SK-N-SH (cell line): ENCODE data around the gene VAMP8.

Source experiments
- CHD2 ChIP-seq: fragments of 150-350 bp; IDR thresholded peaks from 2 replicates; pipeline ENCODE4 v1.6.1; 2018; ENCODE audit warnings: low read length; ENCODE audit not compliant: partially characterized antibody
- ELF1 ChIP-seq: IDR thresholded peaks from 2 replicates; pipeline ENCODE4 v1.4.0; 2012
- EZH2phosphoT487 ChIP-seq: fragments of 200-600 bp; sonication (generic); IDR thresholded peaks from 2 replicates; pipeline ENCODE4 v1.6.1; 2017; ENCODE audit warnings: low read depth, mixed run types, mild to moderate bottlenecking, antibody characterized with exemption, moderate library complexity, borderline replicate concordance
- RCOR1 ChIP-seq: fragments of 150-350 bp; IDR thresholded peaks from 2 replicates; pipeline ENCODE4 v1.6.1; 2017; ENCODE audit warnings: antibody characterized with exemption, low read length
- SMC3 ChIP-seq: IDR thresholded peaks from 2 replicates; pipeline ENCODE4 v1.6.1; 2012; ENCODE audit warnings: low read depth, low read length, improper control_type of control experiment
- YY1 ChIP-seq: IDR thresholded peaks from 2 replicates; pipeline ENCODE4 v1.4.0; 2012; ENCODE audit warnings: low read depth, mild to moderate bottlenecking
- TF ChIP-seq, protein P1 (sequence below): IDR thresholded peaks from 2 replicates; pipeline ENCODE4 v1.6.1; 2012; ENCODE audit warnings: mild to moderate bottlenecking, low read depth, low read length, moderate library complexity
- TF ChIP-seq, protein P2 (sequence below): fragments of 200-600 bp; sonication (generic); IDR thresholded peaks from 2 replicates; pipeline ENCODE4 v1.6.1; 2017; ENCODE audit warnings: antibody characterized with exemption, mild to moderate bottlenecking, moderate library complexity
- TF ChIP-seq, protein P3 (sequence below): IDR thresholded peaks from 2 replicates; pipeline ENCODE4 v1.4.0; 2012; ENCODE audit warnings: low read depth

DNA sequence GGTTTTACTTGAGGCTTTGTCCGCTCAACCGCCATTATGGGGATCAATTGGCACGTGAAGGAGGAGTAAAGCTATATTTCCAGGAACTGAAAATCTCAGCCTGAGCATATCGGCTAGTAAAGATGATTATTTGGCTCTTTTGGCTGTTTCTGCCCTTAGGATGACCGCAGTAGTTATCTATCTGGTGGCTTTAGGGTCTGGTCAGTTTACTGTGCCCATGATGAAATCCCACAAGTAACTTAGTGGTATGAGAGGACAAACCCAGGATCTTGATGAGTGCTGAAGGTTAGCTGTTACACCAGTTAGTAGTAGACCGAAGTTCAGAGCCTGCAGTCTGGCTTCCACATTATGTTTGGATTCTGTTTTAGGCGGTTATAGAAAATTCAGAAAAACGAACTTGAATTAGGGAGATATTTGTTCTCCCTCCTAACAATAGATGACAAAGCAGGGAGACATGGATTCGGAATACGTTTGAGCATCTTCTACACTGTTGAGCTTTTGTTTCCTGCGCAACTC, 37.2 kb upstream of the VAMP8 start:
- TF ChIP-seq, protein P1, sequence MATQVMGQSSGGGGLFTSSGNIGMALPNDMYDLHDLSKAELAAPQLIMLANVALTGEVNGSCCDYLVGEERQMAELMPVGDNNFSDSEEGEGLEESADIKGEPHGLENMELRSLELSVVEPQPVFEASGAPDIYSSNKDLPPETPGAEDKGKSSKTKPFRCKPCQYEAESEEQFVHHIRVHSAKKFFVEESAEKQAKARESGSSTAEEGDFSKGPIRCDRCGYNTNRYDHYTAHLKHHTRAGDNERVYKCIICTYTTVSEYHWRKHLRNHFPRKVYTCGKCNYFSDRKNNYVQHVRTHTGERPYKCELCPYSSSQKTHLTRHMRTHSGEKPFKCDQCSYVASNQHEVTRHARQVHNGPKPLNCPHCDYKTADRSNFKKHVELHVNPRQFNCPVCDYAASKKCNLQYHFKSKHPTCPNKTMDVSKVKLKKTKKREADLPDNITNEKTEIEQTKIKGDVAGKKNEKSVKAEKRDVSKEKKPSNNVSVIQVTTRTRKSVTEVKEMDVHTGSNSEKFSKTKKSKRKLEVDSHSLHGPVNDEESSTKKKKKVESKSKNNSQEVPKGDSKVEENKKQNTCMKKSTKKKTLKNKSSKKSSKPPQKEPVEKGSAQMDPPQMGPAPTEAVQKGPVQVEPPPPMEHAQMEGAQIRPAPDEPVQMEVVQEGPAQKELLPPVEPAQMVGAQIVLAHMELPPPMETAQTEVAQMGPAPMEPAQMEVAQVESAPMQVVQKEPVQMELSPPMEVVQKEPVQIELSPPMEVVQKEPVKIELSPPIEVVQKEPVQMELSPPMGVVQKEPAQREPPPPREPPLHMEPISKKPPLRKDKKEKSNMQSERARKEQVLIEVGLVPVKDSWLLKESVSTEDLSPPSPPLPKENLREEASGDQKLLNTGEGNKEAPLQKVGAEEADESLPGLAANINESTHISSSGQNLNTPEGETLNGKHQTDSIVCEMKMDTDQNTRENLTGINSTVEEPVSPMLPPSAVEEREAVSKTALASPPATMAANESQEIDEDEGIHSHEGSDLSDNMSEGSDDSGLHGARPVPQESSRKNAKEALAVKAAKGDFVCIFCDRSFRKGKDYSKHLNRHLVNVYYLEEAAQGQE, result no peak
- TF ChIP-seq, protein P2, sequence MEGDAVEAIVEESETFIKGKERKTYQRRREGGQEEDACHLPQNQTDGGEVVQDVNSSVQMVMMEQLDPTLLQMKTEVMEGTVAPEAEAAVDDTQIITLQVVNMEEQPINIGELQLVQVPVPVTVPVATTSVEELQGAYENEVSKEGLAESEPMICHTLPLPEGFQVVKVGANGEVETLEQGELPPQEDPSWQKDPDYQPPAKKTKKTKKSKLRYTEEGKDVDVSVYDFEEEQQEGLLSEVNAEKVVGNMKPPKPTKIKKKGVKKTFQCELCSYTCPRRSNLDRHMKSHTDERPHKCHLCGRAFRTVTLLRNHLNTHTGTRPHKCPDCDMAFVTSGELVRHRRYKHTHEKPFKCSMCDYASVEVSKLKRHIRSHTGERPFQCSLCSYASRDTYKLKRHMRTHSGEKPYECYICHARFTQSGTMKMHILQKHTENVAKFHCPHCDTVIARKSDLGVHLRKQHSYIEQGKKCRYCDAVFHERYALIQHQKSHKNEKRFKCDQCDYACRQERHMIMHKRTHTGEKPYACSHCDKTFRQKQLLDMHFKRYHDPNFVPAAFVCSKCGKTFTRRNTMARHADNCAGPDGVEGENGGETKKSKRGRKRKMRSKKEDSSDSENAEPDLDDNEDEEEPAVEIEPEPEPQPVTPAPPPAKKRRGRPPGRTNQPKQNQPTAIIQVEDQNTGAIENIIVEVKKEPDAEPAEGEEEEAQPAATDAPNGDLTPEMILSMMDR, result no peak
- no peak for TF ChIP-seq SMC3
- TF ChIP-seq RCOR1, result no peak
- no peak for TF ChIP-seq CHD2
- no peak for TF ChIP-seq ELF1
- no peak; the same call in 1 of the 2 replicates for TF ChIP-seq YY1
- TF ChIP-seq, protein P3, sequence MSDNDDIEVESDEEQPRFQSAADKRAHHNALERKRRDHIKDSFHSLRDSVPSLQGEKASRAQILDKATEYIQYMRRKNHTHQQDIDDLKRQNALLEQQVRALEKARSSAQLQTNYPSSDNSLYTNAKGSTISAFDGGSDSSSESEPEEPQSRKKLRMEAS, result no peak
- TF ChIP-seq EZH2phosphoT487, result no peak
